ENCODE results near the gene CARHSP1.

The CARHSP1 gene

DNA sequence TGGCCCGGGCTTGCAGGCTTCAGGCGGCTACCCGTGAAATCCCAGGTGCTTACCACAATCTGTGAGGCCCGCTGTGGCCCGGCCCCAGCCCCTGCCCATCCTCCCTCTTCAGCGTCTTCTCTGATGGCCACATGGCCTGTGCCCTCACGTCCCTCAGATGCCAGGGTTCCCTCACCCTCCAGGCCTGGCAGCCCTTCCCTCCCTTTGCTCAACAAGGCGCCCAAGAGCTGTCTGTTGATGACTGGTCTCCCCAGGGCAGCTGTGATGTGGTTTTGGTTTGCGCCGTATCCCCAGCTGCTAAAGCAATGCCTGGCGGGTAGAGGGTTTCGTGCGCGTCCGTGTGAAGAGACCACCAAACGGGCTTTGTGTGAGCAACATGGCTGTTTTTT, 36.1 kb downstream of the CARHSP1 start:
- in situ Hi-C loops (cut with HindIII; ENCODE audit: low pct_unique_long_range_greater_than_20kb, low sequenced_read_pairs): no loop called here
- no peak for DNase-seq (ENCODE audit: low read depth in 1 of 2, low spot score in 1 of 2)
- no peak for TF ChIP-seq JUND (IDR thresholded peaks at IDR 0.05; ENCODE audit: low read depth)

DNA sequence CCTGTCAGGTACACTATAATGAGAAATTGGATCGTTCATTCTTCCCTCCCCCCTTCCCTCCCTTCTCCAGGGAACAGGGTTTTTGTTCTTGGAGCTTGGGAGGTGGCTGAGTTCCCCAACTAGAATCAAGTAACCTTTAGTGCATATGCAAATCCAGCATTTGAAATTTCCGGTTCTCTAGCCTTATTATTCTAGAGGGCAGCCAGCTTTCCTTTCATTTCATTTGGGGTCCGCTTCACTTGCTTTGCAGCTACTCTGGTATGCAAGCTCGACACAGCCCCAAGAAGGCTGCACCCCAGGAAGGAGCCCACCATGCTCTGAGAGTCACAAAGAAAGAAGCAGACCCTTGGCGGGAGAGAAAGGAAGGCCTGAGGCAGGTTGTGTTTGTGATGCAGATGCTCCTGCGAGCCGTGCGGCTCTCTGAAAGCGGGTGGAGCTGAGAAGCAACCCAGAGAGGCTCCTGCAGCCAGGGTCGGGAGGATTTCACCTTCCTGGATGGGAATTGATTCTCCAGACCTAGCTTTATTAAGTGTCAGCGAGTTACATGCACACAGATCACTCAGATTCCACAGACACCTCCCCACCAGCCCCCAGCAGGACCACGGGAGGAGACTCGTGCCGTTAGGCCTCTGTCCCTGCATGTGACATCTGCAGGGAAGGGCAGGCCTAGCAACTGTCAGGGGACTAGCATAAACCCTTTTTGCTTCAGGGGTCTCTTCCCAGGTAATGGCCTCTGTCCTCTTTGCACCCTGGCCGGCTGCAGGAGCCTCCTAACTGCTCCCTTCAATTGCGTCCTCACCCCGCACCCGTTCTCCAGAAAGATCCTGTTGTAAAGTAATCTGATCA, 36.7 kb downstream of the CARHSP1 start:
- no peak for DNase-seq (ENCODE audit: low read depth in 1 of 2, low spot score in 1 of 2)

DNA sequence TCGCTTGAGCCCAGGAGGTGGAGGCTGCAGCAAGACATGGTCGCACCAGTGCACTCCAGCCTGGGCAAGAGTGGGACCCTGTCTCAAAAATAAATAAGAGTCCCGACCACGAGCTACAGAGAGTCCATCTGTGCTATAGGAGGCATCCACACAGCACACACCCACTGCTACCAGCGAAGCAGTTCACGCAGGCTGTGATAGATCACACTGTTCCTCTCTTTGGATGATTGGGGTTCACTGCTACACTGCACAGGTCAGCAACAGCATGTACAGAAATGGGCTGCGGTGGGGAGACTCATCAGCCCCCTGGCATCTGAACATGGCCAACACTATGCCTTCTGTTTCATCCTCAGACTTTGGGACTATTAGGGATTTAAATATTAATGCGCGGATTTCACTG, 37.4 kb downstream of the CARHSP1 start:
- TF ChIP-seq JUND (IDR thresholded peaks at IDR 0.05; ENCODE audit: low read depth): no peak
- no peak for DNase-seq (ENCODE audit: low read depth in 1 of 2, low spot score in 1 of 2)
- in situ Hi-C loops (cut with HindIII; ENCODE audit: low pct_unique_long_range_greater_than_20kb, low sequenced_read_pairs): no loop called here

More for the DNA sequence above, 36.7 kb downstream of the CARHSP1 start:
- no peak for TF ChIP-seq JUND (IDR thresholded peaks at IDR 0.05; ENCODE audit: low read depth)
- in situ Hi-C loops (cut with HindIII; ENCODE audit: low pct_unique_long_range_greater_than_20kb, low sequenced_read_pairs): no loop called here

DNA sequence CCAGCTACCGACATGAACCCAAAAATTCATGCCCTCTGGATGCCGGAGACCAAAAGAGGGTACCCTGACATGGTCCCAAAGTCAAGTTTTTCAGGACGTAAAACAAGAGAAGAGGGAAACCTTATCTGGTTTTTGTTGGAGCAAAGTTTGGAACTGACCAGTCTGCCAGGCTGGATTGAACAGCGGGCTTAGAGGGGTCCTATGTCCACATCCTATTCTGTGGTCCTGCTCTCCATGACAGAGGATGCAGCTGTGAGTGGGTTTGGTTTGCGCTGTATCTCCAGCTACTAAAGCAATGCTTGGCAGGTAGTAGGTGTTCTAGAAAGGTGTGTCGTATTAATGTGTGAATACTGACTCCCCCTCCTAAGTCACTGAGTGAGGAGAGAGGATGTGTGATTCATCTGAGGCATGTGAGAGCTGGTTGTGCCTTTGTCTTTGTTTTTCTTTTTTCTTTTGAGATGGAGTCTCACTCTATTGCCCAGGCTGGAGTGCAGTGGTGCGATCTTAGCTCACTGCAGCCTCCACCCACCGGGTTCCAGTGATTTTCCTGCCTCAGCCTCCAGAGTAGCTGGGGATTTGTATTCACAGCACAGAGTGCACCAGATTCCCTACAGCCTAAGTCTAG, 40.2 kb downstream of the CARHSP1 start:
- no peak for DNase-seq (ENCODE audit: low read depth in 1 of 2, low spot score in 1 of 2)
- in situ Hi-C loops (cut with HindIII; ENCODE audit: low pct_unique_long_range_greater_than_20kb, low sequenced_read_pairs): no loop called here
- TF ChIP-seq JUND (IDR thresholded peaks at IDR 0.05; ENCODE audit: low read depth): no peak

DNA sequence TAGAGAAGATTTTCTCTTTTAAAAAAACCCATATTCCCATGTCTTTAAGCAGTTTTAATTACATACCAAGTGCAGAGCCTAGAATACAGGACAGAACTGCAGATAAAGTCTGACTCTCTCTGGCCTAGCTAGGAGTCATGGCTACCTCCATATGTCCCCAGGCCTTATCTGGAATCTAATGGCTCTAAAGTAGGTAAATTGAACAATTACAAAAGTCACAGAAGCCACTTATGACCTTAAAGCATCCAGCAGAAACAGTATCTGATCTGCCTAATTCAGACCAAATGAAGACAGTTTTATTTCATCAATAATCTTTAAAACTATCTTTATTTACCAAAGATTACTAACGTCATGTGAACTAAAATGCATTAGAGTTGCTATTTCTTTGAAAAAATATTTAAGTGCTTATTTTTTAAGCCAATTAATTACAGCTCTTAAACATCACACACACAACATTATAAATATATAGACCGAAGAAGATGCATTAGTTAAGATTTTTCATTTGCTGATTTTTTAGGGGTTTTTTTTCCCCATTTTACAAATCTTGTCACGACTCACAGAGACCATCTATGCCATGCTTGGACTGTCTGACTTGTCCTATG, 42.4 kb downstream of the CARHSP1 start:
- DNase-seq (ENCODE audit: low read depth in 1 of 2, low spot score in 1 of 2): no peak
- TF ChIP-seq JUND (IDR thresholded peaks at IDR 0.05; ENCODE audit: low read depth): no peak
- in situ Hi-C loops (cut with HindIII; ENCODE audit: low pct_unique_long_range_greater_than_20kb, low sequenced_read_pairs): no loop called here

DNA sequence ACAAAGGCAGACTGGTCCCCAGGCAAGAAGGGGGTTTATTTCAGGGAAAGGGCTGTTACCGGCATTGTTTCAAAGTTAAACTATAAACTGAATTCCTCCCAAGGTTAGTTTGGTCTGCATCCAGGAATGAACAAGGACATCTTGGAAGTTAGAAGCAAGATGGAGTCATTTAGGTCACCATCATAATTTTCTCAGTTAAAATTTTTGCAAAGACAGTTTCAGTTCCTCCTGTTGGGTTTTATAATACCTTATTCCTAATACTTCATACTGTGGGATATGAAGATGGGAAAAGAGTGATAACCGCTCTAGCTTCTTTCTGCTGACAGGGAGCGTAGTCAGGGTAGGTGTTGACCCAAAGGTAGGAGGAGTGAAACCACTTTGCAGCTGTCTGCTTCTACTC, 46.4 kb downstream of the CARHSP1 start:
- no peak for DNase-seq (ENCODE audit: low read depth in 1 of 2, low spot score in 1 of 2)
- in situ Hi-C loops (cut with HindIII; ENCODE audit: low pct_unique_long_range_greater_than_20kb, low sequenced_read_pairs): no loop called here
- TF ChIP-seq JUND (IDR thresholded peaks at IDR 0.05; ENCODE audit: low read depth): no peak

DNA sequence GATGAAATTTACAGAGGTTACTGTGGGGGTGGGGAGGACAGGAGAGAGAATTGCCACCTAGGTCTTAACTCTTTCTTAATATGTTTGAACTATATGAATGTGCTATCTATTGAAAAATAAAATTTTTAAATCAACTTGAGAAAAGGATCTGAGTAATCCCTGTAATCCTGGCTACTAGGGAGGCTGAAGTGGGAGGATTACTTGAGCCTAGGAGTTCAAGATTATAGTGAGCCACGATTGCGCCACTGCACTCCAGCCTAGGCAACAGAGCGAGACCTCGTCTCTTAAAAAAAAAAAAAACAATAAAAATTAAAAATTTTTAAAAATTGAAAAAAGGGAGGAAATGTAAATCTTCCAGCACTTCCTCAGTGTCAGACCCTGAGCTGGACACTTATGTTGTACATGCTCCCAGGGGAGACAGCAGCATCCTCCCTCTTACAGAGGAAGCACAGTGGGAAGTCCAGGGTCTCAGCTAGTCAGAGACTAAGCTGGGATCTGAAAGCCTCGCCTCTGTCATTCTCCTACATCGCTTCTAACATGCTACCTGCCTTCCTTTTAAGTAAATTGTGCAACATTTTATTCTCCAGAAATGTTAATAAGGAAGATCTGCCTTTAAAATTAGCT, 49.3 kb downstream of the CARHSP1 start:
- no peak for TF ChIP-seq JUND (IDR thresholded peaks at IDR 0.05; ENCODE audit: low read depth)
- no peak for DNase-seq (ENCODE audit: low read depth in 1 of 2, low spot score in 1 of 2)
- in situ Hi-C loops (cut with HindIII; ENCODE audit: low pct_unique_long_range_greater_than_20kb, low sequenced_read_pairs): no loop called here

DNA sequence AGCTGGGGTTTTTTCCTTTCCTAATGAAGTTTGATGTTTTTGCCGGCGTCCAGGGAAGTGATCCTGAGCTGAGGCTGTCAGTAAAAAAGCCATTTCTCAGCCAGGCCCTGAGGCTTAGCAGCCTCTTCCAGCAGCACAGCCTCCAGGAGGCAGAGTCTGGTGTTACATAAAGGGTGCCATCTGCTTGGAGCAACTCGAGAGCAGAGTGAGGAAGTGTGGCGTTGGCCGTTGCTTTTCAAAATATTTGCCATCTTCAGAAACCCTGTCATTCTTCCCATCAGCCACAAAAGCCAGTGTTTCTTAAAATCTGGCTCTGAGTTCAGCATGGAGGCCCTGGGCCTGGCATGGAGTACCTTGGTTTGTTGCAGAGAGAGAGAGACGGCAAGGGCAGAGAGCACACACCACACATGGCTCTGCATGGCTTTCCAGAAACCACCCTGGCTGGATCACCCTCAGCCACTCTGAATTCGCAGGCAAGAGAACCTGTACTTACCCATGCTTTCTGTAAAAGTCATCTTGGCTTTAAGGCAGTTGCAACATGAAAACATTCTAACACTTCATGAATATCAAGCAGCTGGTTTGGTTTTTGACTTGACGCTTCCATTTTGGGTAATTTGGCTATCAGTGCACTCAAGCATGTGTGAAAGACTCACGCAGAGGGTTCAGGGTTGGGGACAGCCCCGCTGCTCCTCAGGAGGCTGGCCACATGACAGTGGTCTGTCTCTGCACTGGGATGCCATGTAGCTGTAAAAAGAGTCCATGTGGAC, 50.1 kb downstream of the CARHSP1 start:
- no peak for TF ChIP-seq JUND (IDR thresholded peaks at IDR 0.05; ENCODE audit: low read depth)
- in situ Hi-C loops (cut with HindIII; ENCODE audit: low pct_unique_long_range_greater_than_20kb, low sequenced_read_pairs): no loop called here
- DNase-seq (ENCODE audit: low read depth in 1 of 2, low spot score in 1 of 2): no peak

DNA sequence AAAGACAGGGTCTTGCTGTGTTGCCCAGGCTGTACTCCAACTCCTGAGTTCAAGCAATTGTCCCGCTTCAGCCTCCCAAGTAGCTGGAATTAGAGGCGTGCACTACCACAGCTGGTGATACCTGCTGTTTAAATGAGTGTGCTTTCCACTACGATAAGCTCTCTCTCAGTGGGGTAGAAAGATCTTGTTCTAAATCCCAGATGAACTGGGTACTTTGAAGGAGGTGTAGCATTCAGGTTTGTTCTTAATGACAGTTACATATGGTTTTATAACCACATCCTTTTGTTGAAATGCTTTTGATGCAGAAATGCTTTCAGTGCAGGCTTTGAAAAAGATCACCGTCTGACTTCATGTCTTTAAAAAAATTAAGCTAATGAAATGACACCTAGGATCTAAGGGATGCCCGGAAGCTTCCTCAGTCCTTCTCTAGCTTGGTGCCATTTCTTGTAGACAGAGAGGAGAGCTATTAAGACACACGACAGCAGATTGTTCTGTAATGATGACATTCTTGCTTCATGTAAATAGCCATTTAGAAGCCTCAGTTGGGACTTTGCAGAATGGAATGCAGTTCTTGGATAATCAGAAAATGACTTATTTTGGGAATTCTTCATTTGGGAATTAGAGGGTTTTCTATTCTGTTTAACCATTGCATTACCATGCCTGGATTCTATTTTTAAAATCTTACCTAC, 51.7 kb downstream of the CARHSP1 start:
- in situ Hi-C loops (cut with HindIII; ENCODE audit: low pct_unique_long_range_greater_than_20kb, low sequenced_read_pairs): no loop called here
- no peak for TF ChIP-seq JUND (IDR thresholded peaks at IDR 0.05; ENCODE audit: low read depth)
- DNase-seq (ENCODE audit: low read depth in 1 of 2, low spot score in 1 of 2): no peak

DNA sequence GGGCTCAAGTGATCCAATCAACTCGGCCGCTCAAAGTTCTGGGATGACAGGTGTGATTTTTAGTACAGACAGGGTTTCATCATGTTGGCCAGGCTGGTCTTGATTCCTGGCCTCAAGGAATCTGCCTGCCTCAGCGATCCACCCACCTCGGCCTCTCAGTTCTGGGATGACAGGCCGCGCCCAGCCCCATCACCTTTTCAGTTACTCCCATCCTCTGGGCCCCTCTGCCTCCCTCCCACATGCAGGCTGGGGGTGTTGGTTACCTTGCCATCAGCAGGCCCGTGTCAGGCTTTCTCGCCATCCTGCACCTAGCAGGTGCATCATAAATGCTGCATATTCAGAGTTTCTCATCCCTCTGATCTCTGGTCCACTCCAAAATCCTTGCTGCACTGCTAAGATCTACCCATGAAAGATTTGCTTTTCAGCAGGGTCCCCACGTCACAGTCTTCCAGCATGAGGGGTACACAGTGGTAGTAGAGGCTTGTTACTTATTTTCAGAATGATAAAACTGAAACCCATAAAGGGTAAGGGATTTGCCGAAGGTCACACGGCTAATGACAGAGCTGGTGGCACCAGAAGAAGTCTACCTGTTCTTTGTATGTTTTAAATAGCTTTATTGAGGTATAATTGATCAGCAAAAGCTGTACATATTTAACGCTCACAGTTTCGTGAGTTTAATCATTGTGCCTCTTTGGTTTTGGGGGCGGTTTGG, 54.6 kb downstream of the CARHSP1 start:
- DNase-seq (ENCODE audit: low read depth in 1 of 2, low spot score in 1 of 2): no peak
- no peak for TF ChIP-seq JUND (IDR thresholded peaks at IDR 0.05; ENCODE audit: low read depth)
- in situ Hi-C loops (cut with HindIII; ENCODE audit: low pct_unique_long_range_greater_than_20kb, low sequenced_read_pairs): no loop called here

DNA sequence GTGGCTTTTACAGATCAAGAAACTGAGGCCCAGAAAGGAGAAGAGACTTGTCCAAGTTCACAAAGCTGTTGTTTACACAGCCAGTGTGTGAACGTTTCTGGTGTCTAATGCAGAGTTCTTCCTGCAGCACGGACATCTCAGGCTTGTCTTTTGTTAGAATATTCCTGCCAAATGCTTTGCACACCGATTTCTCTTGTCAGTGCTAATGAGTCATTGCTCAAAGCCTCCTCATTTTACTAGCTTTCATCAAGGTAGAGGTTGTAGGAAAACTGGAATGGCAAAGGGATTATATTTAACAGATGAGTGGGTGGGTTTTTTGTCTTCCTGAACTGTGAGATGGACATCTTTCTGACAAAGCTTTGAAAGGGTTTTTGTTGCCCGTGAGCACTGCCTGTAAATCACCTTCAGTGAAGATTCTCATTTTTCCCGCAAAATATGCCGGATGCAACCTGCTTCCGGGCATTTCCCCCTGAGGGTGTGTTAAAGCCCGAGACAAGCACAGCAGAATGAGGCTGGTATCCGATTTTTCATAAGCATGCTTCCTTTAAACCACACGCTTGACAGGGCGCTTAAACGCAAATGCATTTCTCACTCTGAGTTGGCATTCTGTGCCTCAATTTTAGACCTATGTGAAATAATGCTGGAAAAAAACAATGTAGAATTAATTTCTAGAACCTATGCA, 56.5 kb downstream of the CARHSP1 start:
- in situ Hi-C loops (cut with HindIII; ENCODE audit: low pct_unique_long_range_greater_than_20kb, low sequenced_read_pairs): no loop called here
- DNase-seq (ENCODE audit: low read depth in 1 of 2, low spot score in 1 of 2): no peak
- TF ChIP-seq JUND (IDR thresholded peaks at IDR 0.05; ENCODE audit: low read depth): no peak

Data from T47D (cell line).